GM12874 (cell line): ENCODE measurements around the gene DLGAP1.

Experiments used
- TF ChIP-seq, protein P1 (sequence below): IDR thresholded peaks from 2 replicates; pipeline ENCODE4 v1.5.1; 2011; ENCODE audit warnings: low read depth, mild to moderate bottlenecking, control low read depth, low read length, moderate library complexity; ENCODE audit not compliant: insufficient read depth

The DLGAP1 gene

DNA sequence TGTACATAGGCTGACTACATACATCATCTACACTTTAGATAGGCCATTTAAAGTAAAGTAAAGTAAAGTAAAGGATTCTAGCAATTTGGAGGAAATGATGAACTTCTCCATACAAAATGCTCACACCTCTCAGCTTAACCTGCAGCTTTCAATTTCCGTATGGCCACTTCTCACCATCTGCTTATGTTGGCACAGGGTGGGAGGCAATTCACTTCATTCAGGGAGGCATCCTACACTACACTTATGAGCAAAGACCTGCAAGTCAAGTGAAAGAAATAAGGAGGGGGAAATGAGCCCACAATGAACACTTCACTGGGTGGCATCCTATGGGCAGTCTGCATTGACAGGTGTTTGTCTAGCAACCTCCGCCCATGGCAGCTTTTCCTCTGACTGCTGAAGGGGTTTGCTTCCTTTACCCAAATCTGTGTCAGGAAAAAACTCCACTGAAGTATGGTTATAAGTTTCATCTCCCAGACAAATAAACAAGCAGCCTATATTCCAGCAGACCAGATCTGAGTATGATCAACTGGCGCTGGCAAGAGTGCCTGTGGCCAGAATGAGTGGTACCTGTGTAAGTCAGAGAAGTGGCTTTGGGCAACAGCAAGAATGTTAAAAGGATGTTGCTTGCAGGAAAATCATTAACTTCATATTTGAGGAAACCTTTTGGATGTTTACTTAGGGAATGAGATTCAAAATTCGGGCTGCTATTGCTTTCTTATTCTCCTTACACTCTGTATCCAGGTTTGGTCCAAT, 556.1 kb downstream of the DLGAP1 start:
- TF ChIP-seq, protein P1, sequence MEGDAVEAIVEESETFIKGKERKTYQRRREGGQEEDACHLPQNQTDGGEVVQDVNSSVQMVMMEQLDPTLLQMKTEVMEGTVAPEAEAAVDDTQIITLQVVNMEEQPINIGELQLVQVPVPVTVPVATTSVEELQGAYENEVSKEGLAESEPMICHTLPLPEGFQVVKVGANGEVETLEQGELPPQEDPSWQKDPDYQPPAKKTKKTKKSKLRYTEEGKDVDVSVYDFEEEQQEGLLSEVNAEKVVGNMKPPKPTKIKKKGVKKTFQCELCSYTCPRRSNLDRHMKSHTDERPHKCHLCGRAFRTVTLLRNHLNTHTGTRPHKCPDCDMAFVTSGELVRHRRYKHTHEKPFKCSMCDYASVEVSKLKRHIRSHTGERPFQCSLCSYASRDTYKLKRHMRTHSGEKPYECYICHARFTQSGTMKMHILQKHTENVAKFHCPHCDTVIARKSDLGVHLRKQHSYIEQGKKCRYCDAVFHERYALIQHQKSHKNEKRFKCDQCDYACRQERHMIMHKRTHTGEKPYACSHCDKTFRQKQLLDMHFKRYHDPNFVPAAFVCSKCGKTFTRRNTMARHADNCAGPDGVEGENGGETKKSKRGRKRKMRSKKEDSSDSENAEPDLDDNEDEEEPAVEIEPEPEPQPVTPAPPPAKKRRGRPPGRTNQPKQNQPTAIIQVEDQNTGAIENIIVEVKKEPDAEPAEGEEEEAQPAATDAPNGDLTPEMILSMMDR, result no peak

DNA sequence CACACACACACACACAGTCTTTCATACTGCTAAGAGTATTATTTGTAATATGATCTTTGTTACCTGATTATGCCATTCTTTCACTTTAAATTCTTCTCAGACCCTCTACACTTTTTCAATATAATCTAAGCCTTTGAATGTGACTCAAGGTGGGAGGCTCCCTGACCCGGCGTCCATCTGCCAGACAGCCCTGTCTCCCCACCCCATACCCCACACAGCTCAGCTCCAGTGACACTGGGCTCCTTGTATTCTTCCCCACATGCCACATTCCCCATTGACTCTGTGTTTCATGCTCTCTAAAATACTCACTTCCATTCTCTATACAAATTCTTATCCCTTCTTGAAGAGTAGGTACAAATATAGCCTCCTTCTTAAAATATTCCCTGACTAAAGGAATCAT, 563.0 kb downstream of the DLGAP1 start:
- TF ChIP-seq, protein P1, result no peak

DNA sequence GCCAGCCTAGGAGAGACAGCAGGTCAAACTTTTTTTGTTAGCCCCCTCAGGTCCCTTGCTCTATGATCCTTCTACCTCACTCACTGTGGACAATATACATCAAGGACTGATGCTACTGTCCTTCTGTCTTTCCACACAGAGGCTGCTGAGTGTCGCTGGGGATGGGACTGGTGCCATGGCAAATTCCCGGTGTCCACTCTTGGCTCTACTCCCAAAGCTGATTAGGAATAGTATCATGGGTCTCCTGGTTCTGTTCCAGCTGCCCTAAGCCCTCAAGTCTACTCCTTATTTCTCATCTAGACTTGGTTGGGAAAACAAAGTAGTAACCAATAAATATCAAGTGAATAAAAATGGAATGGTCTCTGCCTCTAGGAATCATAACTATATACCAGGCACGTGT, 563.9 kb downstream of the DLGAP1 start:
- TF ChIP-seq, protein P1, result no peak

DNA sequence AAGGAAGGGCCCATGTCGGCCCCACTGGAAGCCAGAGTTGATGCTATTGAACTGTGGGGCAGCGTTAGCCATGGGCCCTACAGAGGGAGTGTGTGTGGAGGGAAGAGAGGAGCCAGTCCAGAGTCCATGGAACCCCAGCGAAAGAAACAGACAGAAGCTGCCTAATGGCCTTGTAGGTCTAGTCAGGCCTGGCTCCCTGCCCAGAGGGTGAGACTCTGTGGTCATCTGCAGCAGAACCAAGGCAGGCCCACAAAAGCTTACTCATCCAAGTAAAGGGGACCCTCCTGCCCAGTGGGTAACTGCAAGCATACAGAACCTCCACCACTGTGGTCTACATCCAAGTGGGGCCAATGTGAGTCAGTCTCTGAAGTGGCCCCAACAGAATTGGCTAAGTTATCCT, 565.3 kb downstream of the DLGAP1 start:
- TF ChIP-seq, protein P1, result no peak

DNA sequence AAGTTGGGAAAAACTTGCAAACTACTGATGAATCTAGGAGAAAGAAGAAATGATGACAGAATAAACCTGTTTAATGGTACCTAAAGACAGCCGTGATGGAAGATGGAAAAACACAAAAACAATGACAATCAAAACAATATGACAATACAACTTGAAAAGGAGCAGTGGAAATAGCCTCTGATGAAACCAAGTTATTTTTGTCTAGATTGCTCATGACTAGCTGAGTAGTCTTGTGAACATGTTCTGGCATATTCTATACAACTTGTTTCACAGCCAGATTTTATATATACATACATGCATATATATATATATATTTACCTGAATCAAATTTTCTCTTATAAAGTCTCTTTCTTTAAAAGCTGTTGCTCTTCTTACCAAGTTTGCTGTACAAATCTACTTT, 566.0 kb downstream of the DLGAP1 start:
- TF ChIP-seq, protein P1, result no peak

DNA sequence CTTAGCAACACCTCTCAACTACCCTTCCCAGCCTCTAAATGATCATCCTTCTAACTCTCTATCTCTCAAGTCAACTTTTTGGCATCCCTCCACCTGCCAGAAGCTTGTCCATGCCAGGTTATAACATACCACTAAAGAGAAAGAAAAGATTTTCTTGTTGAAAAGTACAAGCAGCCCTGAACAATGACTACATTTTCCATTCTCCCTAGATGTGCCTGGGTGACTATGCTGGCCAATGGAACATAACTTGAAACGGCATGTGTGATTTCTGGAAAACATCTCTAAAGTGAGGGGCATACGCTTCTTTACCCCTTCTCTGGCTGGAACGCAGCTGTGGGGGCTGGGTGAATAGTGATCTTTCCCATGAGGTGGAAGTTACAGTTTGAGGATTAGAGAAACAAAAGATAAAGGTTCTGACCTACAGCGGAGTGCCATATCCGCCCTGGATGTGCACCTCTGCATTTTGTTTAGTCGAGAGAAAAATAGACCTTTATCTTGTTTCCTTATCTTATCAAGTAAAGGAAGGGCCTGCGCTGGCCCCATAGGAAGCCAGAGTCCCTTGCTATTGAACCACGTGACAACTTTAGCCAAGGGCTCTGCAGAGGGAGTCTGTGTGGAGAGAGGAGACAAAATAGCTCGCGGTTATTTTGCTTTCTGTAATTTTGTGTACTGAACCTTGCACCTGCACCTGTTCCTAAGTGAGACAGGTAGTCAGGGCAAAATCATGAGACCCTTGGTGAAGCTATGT, 568.4 kb downstream of the DLGAP1 start:
- TF ChIP-seq, protein P1, result no peak

DNA sequence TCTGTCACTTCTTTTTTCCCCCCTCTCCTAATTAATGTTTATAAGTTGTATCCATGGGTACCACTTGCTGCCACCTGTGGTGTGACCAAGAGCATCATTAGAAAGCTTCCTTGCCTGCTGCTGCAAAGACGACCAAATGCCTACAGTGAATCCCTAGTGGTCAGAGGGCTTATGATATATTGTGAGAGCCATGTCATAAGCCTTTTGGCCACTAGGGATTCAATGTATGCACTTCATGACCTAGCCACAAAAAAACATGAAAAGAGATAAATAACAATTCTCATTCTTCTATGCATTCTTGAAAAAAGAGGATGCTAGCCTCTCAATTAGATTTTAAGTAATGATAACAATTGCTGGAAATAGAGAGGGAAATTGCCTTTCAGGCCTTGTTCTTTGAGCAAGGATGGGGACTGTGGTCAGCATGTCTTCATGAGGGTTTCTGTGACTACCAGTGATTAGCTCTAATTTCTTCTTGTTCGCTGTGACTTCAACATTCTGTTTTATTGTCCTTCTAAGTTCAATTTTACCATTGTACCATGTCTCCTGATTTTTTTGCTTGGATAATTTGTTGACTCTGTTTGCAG, 569.8 kb downstream of the DLGAP1 start:
- TF ChIP-seq, protein P1, result peak; percentile 39; the same call in 1 of the 2 replicates
